ENCODE results near the gene FARS2. TPM values are rescaled to one million over a fixed set of nuclear protein-coding genes. Genes with fewer than 3 reads are reported as not detected.

Gene FARS2
- total RNA-seq, 1 donor from 2014 or later: 23.3 TPM

DNA sequence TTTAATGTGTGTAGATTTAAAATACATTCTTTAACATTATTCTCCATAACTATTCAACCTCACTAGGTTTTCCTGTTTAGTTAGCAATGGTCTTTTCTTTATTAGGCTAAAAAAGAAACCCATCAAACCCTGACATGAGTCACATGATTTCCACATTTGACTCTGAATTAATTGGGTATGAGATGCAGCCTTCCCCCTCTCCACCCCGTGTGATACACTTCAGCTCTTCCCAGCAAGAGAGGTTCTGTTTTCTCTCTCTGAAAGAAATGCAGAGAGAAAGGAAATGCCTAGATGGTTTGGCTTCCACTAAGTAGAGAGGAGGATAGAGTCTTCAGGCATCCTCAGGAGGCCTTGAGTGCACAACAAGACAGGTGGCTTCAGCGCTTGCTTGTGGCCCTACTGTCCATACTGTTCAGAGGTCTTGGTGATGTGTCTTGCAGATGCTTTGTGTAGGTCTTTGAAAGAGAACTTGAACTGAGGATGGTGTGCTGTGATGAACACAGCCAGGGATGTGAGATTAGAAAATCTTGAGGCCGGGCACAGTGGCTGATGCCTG, 17.3 kb downstream of the FARS2 start:
- H3K9me3 Mint-ChIP-seq: no peaks in the 10 kb centered on the region
- no peaks in the 10 kb centered on the region for H3K27me3 Mint-ChIP-seq (ENCODE audit: low read depth)
- no peaks in the 10 kb centered on the region for H3K36me3 Mint-ChIP-seq (ENCODE audit: low read depth)
- TF ChIP-seq, protein P1, sequence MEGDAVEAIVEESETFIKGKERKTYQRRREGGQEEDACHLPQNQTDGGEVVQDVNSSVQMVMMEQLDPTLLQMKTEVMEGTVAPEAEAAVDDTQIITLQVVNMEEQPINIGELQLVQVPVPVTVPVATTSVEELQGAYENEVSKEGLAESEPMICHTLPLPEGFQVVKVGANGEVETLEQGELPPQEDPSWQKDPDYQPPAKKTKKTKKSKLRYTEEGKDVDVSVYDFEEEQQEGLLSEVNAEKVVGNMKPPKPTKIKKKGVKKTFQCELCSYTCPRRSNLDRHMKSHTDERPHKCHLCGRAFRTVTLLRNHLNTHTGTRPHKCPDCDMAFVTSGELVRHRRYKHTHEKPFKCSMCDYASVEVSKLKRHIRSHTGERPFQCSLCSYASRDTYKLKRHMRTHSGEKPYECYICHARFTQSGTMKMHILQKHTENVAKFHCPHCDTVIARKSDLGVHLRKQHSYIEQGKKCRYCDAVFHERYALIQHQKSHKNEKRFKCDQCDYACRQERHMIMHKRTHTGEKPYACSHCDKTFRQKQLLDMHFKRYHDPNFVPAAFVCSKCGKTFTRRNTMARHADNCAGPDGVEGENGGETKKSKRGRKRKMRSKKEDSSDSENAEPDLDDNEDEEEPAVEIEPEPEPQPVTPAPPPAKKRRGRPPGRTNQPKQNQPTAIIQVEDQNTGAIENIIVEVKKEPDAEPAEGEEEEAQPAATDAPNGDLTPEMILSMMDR (conservative IDR thresholded peaks at IDR 0.05): no peak
- DNase-seq (ENCODE audit: low read depth, low spot score): no peak
- peak overlapping the region; percentile 13 for H3K27ac Mint-ChIP-seq (ENCODE audit: unreplicated experiment)
- no peak overlapping the region for H3K4me3 Mint-ChIP-seq
- peaks cover 9% of the 10 kb centered on the region for H3K4me1 Mint-ChIP-seq

DNA sequence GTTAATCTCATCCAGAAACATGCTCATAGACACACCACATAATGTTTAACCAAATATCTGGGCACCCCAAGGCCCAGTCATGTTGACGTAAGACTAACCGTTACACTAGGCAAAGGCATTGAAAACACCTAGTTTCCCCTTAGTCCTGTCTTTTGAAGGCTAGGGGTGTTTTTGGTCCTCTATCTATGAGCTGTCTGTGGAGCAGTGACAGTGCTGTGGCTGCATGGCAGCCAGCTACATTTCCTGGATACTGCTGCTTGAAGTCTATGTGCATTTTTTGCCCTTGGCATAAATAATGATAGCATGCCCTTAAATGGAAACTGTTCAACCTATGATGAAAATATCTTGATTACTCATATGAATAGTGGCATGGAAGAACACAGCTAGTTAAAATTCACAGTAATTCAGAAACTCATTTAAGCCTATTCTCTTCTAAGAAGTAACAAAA, 18.6 kb downstream of the FARS2 start:
- H3K36me3 Mint-ChIP-seq (ENCODE audit: low read depth): peaks cover 2% of the 10 kb centered on the region
- peaks cover 9% of the 10 kb centered on the region for H3K4me1 Mint-ChIP-seq
- H3K27ac Mint-ChIP-seq (ENCODE audit: unreplicated experiment): no peak overlapping the region
- TF ChIP-seq, protein P1 (conservative IDR thresholded peaks at IDR 0.05): no peak
- no peak overlapping the region for H3K4me3 Mint-ChIP-seq
- H3K9me3 Mint-ChIP-seq: no peaks in the 10 kb centered on the region
- H3K27me3 Mint-ChIP-seq (ENCODE audit: low read depth): no peaks in the 10 kb centered on the region
- DNase-seq (ENCODE audit: low read depth, low spot score): no peak

DNA sequence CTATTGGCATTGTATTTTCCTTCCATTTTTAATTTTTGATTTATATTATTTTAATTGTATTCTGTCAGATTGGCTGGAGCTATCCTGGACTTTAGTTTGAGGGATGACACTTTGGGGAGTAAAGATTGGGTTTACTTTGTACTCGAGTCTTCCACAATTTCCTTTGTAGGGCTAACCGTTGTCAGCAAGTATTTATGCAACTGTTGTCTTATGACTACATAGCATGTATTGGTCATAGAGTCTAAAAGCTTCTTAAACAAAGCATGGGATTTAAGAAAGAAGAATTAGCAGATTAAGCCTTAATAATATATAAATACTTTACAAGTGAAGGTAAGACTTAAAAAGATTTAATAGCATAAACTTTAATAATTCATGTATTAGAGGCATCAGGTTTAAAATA, 19.6 kb downstream of the FARS2 start:
- Mint-ChIP-seq H3K4me1 (peaks cover 9% of the 10 kb centered on the region), H3K9me3 (no peaks in the 10 kb centered on the region)

DNA sequence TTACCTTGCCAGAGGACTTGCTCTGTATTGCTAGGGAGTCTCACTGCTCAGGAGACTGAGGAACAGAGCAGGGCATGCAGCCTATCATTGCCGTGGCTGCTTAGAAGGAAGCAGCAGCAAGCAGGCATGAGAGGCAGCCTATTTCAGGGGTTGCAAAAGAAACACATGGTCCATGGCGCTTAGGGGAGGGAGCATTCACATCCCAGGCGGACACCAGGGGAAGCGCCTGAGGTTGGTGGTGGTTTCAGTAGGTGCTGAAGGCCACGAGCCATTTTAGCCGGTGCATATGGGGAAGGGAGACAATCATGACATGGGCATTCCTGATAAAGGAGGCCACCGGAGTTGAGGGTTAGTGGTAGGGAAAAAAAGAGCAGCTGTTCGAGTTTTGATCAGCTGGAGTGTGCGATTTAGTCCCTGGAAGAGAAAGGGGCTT, 20.9 kb downstream of the FARS2 start:
- Mint-ChIP-seq H3K9me3 (no peaks in the 10 kb centered on the region), H3K4me3 (no peak overlapping the region), H3K4me1 (peaks cover 10% of the 10 kb centered on the region), H3K36me3 (ENCODE audit: low read depth) (peaks cover 2% of the 10 kb centered on the region), H3K27me3 (ENCODE audit: low read depth) (no peaks in the 10 kb centered on the region), H3K27ac (ENCODE audit: unreplicated experiment) (no peak overlapping the region)
- TF ChIP-seq, protein P1 (conservative IDR thresholded peaks at IDR 0.05): no peak
- no peak for DNase-seq (ENCODE audit: low read depth, low spot score)

More for the DNA sequence above, 19.6 kb downstream of the FARS2 start:
- Mint-ChIP-seq H3K27ac (ENCODE audit: unreplicated experiment) (no peak overlapping the region), H3K36me3 (ENCODE audit: low read depth) (peaks cover 2% of the 10 kb centered on the region), H3K27me3 (ENCODE audit: low read depth) (no peaks in the 10 kb centered on the region), H3K4me3 (no peak overlapping the region)
- no peak for DNase-seq (ENCODE audit: low read depth, low spot score)
- TF ChIP-seq, protein P1 (conservative IDR thresholded peaks at IDR 0.05): no peak

DNA sequence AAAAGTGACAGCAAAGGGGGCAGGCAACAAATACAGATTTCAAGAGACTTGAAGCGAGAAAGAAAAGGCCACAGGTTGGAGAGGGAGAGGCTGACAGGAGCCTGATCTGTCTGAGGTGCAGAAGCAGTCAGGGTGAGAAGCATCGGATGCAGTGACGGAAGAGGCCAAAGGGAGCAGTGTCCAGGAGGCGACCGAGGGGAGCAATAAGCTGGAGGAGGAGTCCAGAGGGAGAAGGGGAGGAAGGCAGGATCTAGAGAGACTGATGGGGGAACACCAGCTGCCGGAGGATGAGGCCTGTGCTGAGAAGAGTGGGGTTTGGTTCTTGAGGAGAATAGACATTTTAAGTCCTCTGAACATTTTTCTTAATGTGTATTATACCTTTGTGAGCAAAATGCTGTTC, 23.8 kb downstream of the FARS2 start:
- no peak for DNase-seq (ENCODE audit: low read depth, low spot score)
- H3K4me3 Mint-ChIP-seq: no peak overlapping the region
- H3K9me3 Mint-ChIP-seq: no peaks in the 10 kb centered on the region
- peaks cover 4% of the 10 kb centered on the region for H3K36me3 Mint-ChIP-seq (ENCODE audit: low read depth)
- peaks cover 13% of the 10 kb centered on the region for H3K4me1 Mint-ChIP-seq
- H3K27ac Mint-ChIP-seq (ENCODE audit: unreplicated experiment): peak overlapping the region; percentile 44
- H3K27me3 Mint-ChIP-seq (ENCODE audit: low read depth): no peaks in the 10 kb centered on the region
- TF ChIP-seq, protein P1 (conservative IDR thresholded peaks at IDR 0.05): no peak

All from neural crest cell (in vitro differentiated cells).